SIG-M5 (cell line): Measurements from ENCODE around the gene ERC1.

Experiments used
- DNase-seq: peaks from one replicate; lab custom pipeline; 2025; lab: John Stamatoyannopoulos, UW

Gene ERC1

GRCh38 chr12:990661-991349 lies at the start of gene ERC1:
Gene ERC1, plus strand, starts transcription at chr12:991223. Its CDS starts 36,681 bp downstream, at chr12:1027904.
- DNase-seq, result no peak

- no peak for DNase-seq
These were observed 48.0 kb upstream of the ERC1 start for GRCh38 chr12:943051-943450.

GRCh38 chr12:944211-944610 lies 46.8 kb upstream of the ERC1 start:
- no peak for DNase-seq

DNA sequence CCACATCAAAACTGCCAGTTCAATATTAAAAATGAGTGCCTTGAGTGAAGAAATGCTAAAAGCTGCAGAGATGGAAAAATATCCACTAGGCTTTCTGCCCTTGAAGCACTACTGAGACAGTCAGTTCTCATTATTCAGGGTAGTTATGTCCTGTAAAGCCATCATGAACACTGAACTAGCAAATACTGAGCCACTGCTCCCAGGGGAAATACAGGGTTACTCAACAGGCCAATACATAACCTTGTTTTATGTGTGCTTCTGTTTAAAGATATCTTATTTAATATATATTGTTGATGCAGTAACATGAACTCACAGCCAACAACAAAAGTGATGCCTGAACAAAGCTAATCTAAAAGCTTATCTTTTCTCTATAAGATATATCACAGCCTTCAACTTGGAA lies 44.8 kb upstream of the ERC1 start:
- DNase-seq, result no peak

GRCh38 chr12:946631-947030 lies 44.4 kb upstream of the ERC1 start:
- no peak for DNase-seq

- DNase-seq, result no peak
These were observed 42.8 kb upstream of the ERC1 start for GRCh38 chr12:948238-948637.

DNA sequence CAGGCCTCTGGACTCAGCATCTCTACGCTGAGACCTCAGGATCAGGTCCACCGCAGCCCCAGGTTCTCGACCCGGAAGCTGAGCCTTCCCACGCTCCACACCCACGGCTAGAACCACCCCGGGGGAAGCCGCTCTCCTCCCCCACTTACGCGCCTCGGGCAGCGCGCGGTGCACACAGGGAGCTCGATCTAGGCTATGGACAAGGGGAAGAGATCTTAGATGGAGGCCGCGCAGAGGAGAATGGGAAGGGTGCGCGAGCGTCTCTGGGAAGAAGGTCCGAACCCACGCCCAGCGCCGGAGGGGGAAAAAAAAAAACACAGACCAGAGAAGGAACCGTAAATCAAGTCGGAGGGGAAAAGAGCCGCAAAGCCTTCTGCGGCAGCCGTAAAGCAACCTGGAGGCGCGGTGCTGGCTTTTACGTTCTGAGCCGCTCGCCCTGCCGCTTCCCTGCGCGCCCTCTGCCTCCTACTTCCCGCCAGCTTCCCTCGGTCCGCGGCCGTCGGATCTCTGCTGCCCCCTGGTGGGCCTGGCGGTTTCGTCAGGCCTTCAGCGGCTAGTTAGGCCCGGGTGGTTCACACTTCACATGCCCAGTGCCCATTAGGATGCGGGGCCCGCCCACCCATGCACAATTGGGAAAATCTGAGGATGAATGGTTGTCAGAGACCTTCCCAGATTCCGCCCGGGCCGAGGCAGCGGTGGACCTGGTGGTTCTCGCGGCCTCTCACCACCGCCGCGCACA lies 41.4 kb upstream of the ERC1 start, which contains the start of gene RAD52:
Gene RAD52, minus strand, starts transcription at position 242 of the 739 bp plus-strand sequence. CDS start 16,636 bp downstream, outside the sequence.
- peak; percentile 96 for DNase-seq

DNA sequence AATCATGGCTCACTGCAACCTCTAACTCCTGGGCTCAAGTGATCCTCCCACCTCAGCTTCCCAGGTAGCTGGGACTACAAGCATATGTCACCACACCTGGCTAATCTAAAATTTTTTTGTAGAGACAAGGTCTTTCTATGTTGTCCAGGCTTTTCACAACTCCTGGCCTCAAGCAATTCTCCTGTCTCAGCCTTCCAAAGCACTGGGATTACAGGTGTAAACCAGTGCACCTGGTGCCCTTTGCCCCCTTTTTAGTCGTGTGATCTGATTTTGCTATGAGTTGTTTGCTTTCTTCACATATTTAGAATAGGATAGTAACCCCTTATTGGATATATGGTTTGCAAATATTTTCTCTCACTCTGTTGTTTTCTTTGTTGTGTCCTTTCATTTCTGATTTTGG lies 39.8 kb upstream of the ERC1 start:
- DNase-seq, result no peak

- DNase-seq, result no peak
These were observed 37.2 kb upstream of the ERC1 start for GRCh38 chr12:953776-954175.

- DNase-seq, result no peak
These were observed 36.3 kb upstream of the ERC1 start for GRCh38 chr12:954741-955140.

GRCh38 chr12:955939-956338 lies 35.1 kb upstream of the ERC1 start:
- DNase-seq, result no peak

DNA sequence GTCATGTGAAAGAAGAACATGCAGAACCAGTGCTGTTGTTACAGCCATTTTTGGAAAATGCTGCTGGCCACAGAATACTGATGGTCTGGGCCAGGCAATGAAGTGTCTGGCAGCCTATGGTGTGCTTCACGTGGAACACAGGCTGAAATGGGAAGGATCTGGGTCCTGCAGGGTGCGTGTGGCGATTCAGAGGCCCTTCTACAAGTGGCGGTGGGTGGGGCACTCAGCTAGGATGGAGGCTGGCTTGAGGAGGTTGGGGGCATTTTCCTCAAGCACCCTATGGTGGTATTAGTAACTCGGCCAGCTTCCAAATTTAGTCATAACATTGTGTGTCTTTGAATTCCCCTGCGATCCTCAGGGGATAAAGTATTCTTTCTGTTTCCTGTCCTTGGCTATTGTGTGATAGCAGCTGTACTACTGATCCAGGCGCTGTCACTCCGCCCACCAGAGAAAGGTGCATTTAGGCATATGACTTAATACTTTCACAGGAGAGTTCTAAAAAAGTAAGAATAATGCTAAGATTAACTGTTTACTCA lies 32.4 kb upstream of the ERC1 start:
- no peak for DNase-seq

DNA sequence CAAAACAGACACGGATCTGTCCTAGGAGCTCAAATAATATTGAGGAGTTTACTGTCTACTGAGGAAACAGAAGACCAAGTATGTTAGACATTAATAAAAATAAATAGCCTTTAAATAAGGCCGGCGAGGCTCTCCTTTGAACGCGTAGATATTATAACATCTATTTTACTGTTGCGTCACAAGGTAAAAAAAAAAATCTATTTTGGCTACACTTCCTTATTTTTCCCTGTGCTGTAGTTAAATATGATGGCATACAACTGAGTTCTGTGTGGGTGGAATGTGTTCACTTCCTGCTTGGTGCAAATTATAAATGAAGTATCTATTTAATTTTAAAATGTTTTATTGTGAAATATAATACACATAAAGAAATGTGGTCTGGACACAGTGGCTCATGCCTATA lies 24.3 kb upstream of the ERC1 start:
- DNase-seq, result peak; percentile 17

- DNase-seq, result no peak
These were observed 23.4 kb upstream of the ERC1 start for GRCh38 chr12:967641-968040.

GRCh38 chr12:968545-968944 lies 22.5 kb upstream of the ERC1 start:
- no peak for DNase-seq

DNA sequence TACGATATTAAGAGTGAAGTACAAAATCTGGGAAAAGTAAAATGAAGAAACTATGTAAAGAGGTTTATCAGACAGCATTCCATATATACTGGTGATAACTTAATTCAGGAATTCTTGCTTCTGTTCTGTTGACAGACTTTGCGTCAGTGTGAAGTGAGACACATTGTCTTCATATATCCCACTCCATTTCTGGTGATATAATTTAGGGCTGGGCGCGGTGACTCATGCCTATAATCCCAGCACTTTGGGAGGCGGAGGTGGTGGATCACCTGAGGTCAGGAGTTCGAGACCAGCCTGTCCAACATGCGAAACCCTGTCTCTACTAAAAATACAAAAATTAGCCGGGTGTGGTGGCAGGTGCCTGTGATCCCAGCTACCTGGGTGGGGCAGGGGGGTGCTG lies 21.2 kb upstream of the ERC1 start:
- DNase-seq, result no peak

DNA sequence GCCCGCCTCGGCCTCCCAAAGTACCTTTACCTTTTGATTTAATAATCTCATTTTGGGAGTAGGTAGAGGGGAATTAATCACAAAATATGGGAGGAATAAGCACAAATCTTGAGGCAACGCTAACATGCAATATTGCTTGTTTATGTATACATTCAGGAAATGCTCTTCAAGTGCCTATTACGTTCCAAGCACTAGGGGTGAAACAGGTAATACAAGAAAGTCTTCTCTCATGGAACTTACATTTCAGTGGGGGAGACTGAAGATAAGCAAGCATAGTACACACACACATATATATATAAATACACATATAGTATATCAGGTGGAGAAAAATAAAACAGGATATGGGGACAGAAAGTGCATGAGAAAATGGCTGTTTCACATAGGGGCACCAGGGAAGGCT lies 19.0 kb upstream of the ERC1 start:
- DNase-seq, result no peak

GRCh38 chr12:974271-974862 lies 16.7 kb upstream of the ERC1 start:
- no peak for DNase-seq

DNA sequence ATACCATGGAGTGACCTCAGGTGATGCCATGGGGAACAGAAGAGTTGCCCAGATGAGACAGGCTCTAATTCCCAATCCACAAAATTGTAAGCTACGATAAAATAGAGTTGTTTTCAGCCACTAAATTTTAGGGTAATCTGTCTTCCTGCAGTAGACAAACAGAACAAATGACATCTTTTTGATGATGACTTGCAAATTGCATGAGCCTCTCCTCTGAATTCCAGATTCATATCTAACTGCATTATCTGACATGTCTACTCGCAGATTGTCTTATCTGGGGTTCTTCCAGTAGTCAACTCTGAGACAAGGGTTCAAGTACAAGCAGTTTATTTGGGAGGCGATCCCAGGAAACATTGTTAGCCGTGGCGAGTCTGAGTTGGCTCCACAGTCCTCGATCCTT lies 14.4 kb upstream of the ERC1 start:
- no peak for DNase-seq

DNA sequence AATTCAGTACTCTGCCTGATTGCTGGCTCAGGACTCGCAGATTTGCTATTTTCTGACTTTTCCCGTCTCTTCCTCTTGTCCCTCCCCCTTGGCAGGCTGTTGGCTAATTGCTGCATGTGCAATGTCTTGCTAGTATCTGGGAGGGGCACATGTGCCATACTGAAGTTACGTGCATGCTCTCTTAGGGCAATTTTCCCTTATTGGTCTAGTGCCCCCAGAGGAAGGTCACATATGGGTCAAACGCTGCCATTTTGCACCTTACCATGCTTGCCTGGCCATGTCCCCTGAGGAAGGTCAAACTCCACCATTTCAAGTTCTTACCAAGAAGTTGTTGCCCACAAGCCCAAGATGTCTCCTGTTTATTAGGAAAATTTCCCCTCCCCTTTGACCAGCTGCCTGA lies 13.9 kb upstream of the ERC1 start:
- no peak for DNase-seq

DNA sequence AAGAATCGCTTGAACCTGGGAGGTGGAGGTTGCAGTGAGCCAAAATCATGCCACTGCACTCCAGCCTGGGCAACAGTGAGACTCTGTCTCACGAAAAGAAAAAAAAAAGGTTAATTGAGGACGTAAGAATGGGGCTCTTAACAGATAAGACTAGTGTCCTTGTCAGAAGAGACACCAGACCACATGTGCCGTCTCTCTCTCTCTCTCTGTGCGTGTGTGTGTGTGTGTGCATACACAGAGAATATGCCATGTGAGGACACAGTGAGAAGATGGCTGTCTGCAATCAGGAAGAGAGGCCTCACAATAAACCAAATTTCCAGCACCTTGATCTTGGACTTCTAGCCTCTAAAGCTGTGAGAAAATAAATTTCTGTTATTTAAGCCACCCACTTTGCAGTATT lies 11.7 kb upstream of the ERC1 start:
- no peak for DNase-seq

- no peak for DNase-seq
These were observed 9.7 kb upstream of the ERC1 start for GRCh38 chr12:981176-981828.
